BLaER1 (cell line): ENCODE measurements around the gene CADM4.
A peak's percentile ranks its signal among the peaks of the same experiment; 100 is the strongest.

ENCODE experiments used
- H3K27ac ChIP-seq: shearing (Covaris generic); formaldehyde crosslinking; 2 replicates; pipeline ENCODE4 v1.8.1; 2022
- H3K27me3 ChIP-seq: shearing (Covaris generic); formaldehyde crosslinking; 2 replicates; pipeline ENCODE4 v1.8.1; 2022
- H3K36me3 ChIP-seq: shearing (Covaris generic); formaldehyde crosslinking; 2 replicates; pipeline ENCODE4 v1.8.1; 2022
- H3K4me1 ChIP-seq: shearing (Covaris generic); formaldehyde crosslinking; 2 replicates; pipeline ENCODE4 v1.8.1; 2022
- H3K4me2 ChIP-seq: shearing (Covaris generic); formaldehyde crosslinking; 2 replicates; pipeline ENCODE4 v1.8.1; 2022
- H3K4me3 ChIP-seq: shearing (Covaris generic); formaldehyde crosslinking; 2 replicates; pipeline ENCODE4 v1.8.1; 2022
- H3K9ac ChIP-seq: shearing (Covaris generic); formaldehyde crosslinking; 2 replicates; pipeline ENCODE4 v1.8.1; 2022
- H3K9me3 ChIP-seq: shearing (Covaris generic); formaldehyde crosslinking; 2 replicates; pipeline ENCODE4 v1.8.1; 2022
- H4K20me1 ChIP-seq: shearing (Covaris generic); formaldehyde crosslinking; 2 replicates; pipeline ENCODE4 v1.8.1; 2022
- Cebpa-rat ChIP-seq: shearing (Covaris generic); IDR thresholded peaks from 2 replicates; pipeline ENCODE4 v1.8.1; 2022

Gene CADM4

DNA sequence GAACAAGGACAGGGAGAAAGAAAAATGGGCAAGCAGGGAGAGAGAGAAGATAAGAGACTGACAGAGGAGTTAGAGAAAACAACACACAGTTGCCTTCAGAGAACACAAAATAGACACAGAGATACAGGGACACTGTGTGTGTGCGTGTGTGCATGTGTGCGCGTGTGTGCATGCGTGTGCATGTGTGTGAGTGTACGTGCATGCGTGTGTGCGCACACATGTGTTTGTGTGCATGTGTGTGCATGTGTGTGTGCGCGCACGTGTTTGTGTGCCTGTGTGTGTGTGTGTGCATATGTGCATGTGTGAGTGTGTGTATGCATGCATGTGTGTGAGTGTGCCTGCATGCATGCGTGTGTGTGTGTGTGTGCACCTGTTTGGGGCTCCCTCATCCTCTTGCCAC lies 36.3 kb upstream of the CADM4 start:
- Histone ChIP-seq H3K9ac (no peak overlapping the region), H3K4me3 (no peak overlapping the region), H3K4me1 (peaks cover 14% of the 10 kb centered on the region), H4K20me1 (no peaks in the 10 kb centered on the region), H3K27ac (no peak overlapping the region), H3K27me3 (no peaks in the 10 kb centered on the region), H3K36me3 (no peaks in the 10 kb centered on the region), H3K9me3 (no peaks in the 10 kb centered on the region), H3K4me2 (no peak overlapping the region)
- TF ChIP-seq Cebpa-rat: no peak

DNA sequence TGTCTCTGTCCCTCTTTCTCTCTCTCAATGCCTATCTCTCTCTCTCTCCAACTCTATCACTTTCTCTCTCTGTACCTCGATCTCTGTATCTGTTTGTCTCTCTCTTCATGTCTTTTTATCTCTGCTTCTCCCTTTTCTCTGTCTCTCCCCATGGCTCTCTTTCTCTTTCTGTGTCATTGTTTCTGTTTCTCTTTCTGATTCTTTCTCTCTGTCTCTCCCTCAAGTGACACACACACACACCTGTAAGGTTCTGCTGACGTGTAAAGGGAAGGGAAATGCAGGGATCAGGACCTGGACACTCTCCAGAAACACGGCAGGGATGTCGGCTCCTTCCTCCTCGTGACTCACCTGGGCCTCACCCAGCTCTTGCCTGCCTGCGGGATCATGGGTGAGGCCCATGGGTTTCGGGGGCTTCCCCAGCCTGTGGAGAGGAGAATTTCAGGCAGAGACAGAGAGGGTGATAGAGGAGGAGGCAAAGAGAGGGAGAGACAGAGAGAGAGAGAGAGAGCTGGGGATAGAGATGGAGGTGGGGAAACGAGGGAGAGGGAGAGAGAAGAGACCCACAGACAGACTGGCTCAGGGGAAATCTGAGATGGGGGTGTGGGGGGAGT lies 35.7 kb upstream of the CADM4 start:
- H3K9me3 ChIP-seq: no peaks in the 10 kb centered on the region
- no peak overlapping the region for H3K27ac ChIP-seq
- TF ChIP-seq Cebpa-rat: no peak
- H4K20me1 ChIP-seq: no peaks in the 10 kb centered on the region
- no peak overlapping the region for H3K4me2 ChIP-seq
- no peak overlapping the region for H3K9ac ChIP-seq
- no peak overlapping the region for H3K4me3 ChIP-seq
- H3K36me3 ChIP-seq: no peaks in the 10 kb centered on the region
- no peaks in the 10 kb centered on the region for H3K27me3 ChIP-seq
- peaks cover 19% of the 10 kb centered on the region for H3K4me1 ChIP-seq

DNA sequence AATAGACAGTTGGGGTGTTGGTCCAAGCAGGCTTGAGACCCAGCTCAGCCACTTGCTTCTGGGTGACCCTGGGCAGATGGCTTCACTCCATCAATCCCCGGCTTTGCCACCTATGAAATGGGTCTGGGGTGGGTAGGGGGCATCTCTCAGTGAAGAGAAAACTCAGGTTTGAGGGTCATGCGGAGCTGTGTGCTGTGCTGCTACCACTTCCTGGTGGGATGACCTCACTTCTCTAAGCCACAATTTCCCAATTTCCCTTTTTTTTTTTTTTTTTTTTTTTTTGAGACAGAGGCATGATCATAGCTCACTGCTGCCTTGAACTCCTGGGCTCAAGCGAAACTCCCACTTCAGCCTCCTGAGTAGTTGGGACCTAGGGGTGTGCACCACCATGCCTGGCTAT lies 34.9 kb upstream of the CADM4 start:
- H3K27ac ChIP-seq: no peak overlapping the region
- TF ChIP-seq Cebpa-rat: no peak

DNA sequence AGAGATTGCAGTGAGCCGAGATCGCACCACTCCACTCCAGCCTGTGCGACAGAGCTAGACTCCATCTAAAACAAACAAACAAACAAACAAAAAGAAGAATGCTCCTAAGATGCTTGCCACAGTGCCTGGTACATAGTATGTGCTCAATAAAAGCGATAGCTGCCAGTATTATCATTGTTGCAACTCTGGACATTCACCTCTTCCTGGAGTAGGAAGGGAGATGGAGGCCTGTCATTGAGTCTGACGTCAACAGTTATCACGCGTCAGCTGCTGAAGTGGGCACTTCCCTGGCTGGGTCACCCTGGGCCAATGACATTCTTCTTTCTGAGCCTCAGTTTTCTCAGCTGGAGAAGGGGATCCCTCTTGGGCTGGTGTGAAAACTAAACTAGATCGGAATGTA lies 34.5 kb upstream of the CADM4 start:
- no peaks in the 10 kb centered on the region for H3K36me3 ChIP-seq
- H3K9ac ChIP-seq: no peak overlapping the region
- TF ChIP-seq Cebpa-rat: no peak
- peaks cover 26% of the 10 kb centered on the region for H3K4me1 ChIP-seq
- H3K9me3 ChIP-seq: no peaks in the 10 kb centered on the region
- no peaks in the 10 kb centered on the region for H4K20me1 ChIP-seq
- no peak overlapping the region for H3K4me3 ChIP-seq
- no peak overlapping the region for H3K27ac ChIP-seq
- H3K27me3 ChIP-seq: no peaks in the 10 kb centered on the region
- H3K4me2 ChIP-seq: peak overlapping the region; percentile 5; the same call in 1 of the 2 replicates

More for the DNA sequence above, 34.9 kb upstream of the CADM4 start:
- H3K4me2 ChIP-seq: peak overlapping the region; percentile 5; the same call in 1 of the 2 replicates
- no peaks in the 10 kb centered on the region for H4K20me1 ChIP-seq
- H3K9me3 ChIP-seq: no peaks in the 10 kb centered on the region
- no peaks in the 10 kb centered on the region for H3K36me3 ChIP-seq
- H3K4me1 ChIP-seq: peaks cover 26% of the 10 kb centered on the region
- no peak overlapping the region for H3K4me3 ChIP-seq
- H3K27me3 ChIP-seq: no peaks in the 10 kb centered on the region
- no peak overlapping the region for H3K9ac ChIP-seq

DNA sequence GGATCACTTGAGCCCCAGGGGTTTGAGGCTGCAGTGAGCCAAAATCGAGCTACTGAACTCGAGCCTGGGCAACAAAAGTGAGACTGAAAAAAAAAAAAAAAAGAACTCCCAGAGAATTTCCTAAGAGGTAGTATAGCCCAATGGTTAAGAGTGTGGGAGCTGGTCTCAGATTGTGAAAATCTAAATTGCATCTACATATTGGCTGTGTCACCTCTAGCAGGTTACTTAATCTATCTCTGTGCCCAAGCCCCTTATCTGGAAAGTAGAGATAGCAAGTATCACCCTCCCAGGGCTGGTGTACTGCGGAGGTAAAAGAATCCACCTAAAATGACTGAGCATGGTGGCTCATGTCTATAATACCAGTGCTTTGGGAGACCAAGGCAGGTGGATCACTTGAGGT lies 34.0 kb upstream of the CADM4 start:
- TF ChIP-seq Cebpa-rat: no peak
- Histone ChIP-seq H4K20me1 (no peaks in the 10 kb centered on the region), H3K36me3 (no peaks in the 10 kb centered on the region)

DNA sequence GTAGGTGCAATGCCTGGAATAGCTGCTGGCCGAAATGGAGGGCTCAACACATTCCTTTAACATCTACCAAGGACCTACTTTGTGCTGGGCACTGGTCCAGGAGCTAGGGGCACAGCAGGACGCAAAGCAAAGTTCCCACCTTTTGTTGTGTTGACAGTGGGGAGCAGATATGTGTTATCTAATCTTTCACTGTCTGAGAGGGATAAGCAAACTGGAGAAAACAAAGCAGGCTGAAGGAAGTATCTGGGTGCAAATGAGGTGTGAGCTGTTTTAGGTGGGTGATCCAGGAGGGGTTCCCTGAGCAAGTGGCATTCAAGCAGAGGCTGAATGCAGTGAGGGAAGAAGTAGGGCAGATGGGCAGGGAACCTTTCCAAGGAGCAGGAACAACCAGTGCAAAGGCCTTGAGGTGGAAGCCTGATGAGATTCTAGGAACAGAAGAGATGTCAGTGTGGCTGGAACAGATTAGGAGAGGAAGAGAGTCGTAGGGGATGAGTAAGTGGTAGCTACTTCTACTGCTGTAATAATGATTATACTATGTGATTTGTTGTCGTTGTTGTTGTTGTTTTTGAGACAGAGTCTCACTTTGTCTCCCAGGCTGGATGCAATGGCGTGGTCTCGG lies 32.5 kb upstream of the CADM4 start:
- Histone ChIP-seq H3K9me3 (no peaks in the 10 kb centered on the region), H3K9ac (no peak overlapping the region), H3K36me3 (peaks cover 3% of the 10 kb centered on the region), H3K4me1 (peaks cover 35% of the 10 kb centered on the region), H3K4me3 (no peak overlapping the region), H4K20me1 (peaks cover 8% of the 10 kb centered on the region; the same call in 1 of the 2 replicates), H3K27me3 (no peaks in the 10 kb centered on the region), H3K27ac (no peak overlapping the region), H3K4me2 (no peak overlapping the region)
- no peak for TF ChIP-seq Cebpa-rat

More for the DNA sequence above, 34.0 kb upstream of the CADM4 start:
- Histone ChIP-seq H3K27ac (no peak overlapping the region), H3K4me2 (no peak overlapping the region), H3K4me1 (peaks cover 26% of the 10 kb centered on the region), H3K9ac (no peak overlapping the region), H3K9me3 (no peaks in the 10 kb centered on the region), H3K27me3 (no peaks in the 10 kb centered on the region), H3K4me3 (no peak overlapping the region)

DNA sequence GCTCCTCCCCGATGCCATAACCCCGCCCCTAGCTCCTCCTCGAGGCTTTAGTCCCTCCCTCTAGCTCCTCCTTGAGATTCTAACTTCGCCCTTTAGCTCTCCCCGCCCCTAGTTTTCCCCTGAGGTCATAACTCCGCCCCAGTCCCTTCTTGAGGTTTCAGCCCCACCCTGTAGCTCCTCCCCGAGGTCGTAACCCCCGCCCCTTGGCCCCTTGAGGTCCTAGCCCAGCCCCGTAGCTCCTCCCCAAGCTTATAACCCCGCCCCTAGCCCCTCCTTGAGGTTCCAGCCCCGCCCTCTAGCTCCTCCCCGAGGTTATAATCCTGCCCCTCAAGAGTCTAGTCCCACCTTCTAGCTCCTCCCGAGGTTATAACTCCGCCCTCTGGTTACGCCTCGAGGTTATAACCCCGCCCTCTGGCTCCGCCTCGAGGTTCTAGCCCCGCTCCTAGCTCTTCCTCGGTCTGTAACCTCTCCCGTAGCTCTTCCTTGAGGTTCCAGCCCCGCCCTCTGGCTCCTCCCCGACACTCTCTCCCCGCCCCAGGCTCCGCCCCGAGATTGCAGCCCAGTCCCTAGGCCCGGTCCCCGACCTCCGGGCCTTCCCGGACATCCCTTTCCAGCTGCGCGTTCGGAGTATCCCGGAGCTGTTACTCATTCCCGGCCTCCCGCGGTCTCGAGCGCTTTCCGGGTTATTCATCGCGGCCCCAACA lies 28.9 kb upstream of the CADM4 start:
- TF ChIP-seq Cebpa-rat: no peak
- peaks cover 8% of the 10 kb centered on the region; the same call in 1 of the 2 replicates for H4K20me1 ChIP-seq
- peak overlapping the region; percentile 80 for H3K27ac ChIP-seq
- peak overlapping the region; percentile 77 for H3K4me3 ChIP-seq
- peaks cover 28% of the 10 kb centered on the region for H3K36me3 ChIP-seq
- H3K4me1 ChIP-seq: peaks cover 54% of the 10 kb centered on the region
- peak overlapping the region; percentile 80 for H3K9ac ChIP-seq
- H3K9me3 ChIP-seq: no peaks in the 10 kb centered on the region
- peak overlapping the region; percentile 93 for H3K4me2 ChIP-seq
- no peaks in the 10 kb centered on the region for H3K27me3 ChIP-seq

DNA sequence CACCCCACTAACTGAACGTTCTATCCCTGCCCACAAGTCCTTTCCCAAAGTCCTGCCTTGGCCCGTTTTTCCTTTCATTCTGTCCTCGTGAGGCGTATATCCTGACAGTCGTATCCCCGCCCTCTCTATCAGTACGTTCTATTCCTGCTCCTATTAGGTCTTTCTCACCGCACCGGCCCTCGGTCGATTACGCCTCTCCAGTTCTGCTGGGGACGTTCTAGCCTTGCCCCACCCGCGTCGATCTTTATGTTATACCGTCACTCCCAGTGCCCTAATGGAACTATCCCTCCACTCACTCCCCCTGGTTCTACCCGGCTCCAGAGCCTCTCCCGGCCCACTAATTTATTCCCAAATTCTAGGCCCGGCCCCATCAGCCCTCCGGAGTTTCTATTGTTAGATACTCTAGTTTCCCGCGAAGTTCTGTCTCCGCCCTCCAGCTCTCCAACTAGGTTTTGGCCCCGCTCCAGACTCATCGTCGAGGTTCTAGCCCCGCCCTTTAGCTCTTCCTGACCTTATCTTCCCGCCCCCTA lies 28.3 kb upstream of the CADM4 start:
- Histone ChIP-seq H3K9ac (peak overlapping the region; percentile 87), H3K4me3 (peak overlapping the region; percentile 69), H3K36me3 (peaks cover 35% of the 10 kb centered on the region), H3K9me3 (no peaks in the 10 kb centered on the region), H3K4me1 (peaks cover 60% of the 10 kb centered on the region), H3K27me3 (no peaks in the 10 kb centered on the region), H4K20me1 (peaks cover 8% of the 10 kb centered on the region; the same call in 1 of the 2 replicates), H3K27ac (peak overlapping the region; percentile 90), H3K4me2 (peak overlapping the region; percentile 96)
- TF ChIP-seq Cebpa-rat: no peak

DNA sequence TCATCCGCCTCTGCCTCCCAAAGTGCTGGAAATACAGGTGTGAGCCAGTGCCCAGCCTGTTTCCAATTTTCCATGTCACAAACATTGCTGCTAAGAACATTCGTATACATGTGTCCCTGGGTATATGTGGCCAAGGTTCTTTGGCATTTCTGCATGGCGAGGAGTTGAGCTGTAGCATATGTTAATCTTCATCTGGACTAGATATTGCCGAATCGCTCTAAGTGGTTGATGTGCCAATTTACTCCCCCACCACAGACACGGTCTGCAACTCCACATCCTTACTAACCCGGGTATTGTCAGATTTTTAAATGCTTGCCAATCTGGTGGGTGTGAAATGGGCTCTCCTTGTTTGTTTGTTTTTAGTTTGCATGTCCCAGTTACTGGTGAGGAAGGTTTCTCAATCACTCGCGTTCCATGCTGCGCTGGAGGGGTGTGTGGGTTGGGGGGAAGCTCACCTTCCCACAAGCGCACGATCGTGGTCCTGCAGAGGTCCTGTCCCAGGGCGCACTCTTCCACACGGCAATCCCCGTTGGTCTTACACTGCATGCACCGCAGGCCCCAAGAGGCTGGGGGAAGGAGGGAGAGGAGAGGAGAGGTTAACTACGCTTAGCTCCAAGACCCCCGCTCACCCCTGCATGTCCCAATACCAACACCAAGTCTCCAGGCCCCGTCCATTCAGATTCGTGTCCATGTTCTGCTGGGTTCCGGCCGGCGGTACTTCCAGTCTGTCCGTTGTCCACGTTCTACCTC lies 27.7 kb upstream of the CADM4 start:
- Histone ChIP-seq H3K36me3 (peaks cover 41% of the 10 kb centered on the region), H3K9me3 (no peaks in the 10 kb centered on the region), H3K4me2 (peak overlapping the region; percentile 96), H3K27me3 (no peaks in the 10 kb centered on the region), H3K4me3 (peak overlapping the region; percentile 69), H3K4me1 (peaks cover 64% of the 10 kb centered on the region), H3K27ac (peak overlapping the region; percentile 90), H4K20me1 (peaks cover 8% of the 10 kb centered on the region; the same call in 1 of the 2 replicates), H3K9ac (peak overlapping the region; percentile 87)
- TF ChIP-seq Cebpa-rat: no peak
